ENCODE data around the gene PLVAP. TPM values are rescaled to one million over a fixed set of nuclear protein-coding genes. Genes with fewer than 3 reads are reported as not detected.
A peak's percentile ranks its signal among the peaks of the same experiment; 100 is the strongest.

The PLVAP gene
- total and polyA plus RNA-seq, 2 experiments from 2014 or later, result not detected

- H3F3A ChIP-seq (replicated peaks; ENCODE audit: low read depth), result peaks cover 19% of the 10 kb centered on the region; the same call in 1 of the 2 replicates
- Mint-ChIP-seq H3K36me3 (ENCODE audit: low read depth) (peaks cover 32% of the 10 kb centered on the region), H3K4me1 (peaks cover 29% of the 10 kb centered on the region; the same call in 2 of the 3 replicates), H3K27me3 (ENCODE audit: insufficient read depth, low read depth, poor library complexity) (peaks cover 22% of the 10 kb centered on the region), H3K27ac (peak overlapping the region; percentile 82; the same call in 1 of the 2 replicates), H3K4me3 (peak overlapping the region; percentile 46), H3K9me3 (no peaks in the 10 kb centered on the region)
- peaks cover 6% of the 10 kb centered on the region; the same call in 1 of the 2 replicates for H3K36me3 ChIP-seq (ENCODE audit: insufficient read depth)
- no peaks in the 10 kb centered on the region for H3K27me3 ChIP-seq (ENCODE audit: insufficient read depth)
- H4K20me1 ChIP-seq (replicated peaks; ENCODE audit: insufficient read depth), result no peaks in the 10 kb centered on the region
- H3K79me2 ChIP-seq (replicated peaks; ENCODE audit: insufficient read depth), result no peaks in the 10 kb centered on the region
- ATAC-seq, result peak; percentile 53
- H3K4me3 ChIP-seq, result peak overlapping the region; percentile 46
- H3K9me2 ChIP-seq (ENCODE audit: insufficient read depth), result no peaks in the 10 kb centered on the region
- peak; percentile 93 for DNase-seq (ENCODE audit: low spot score)
- TF ChIP-seq EZH2 (IDR thresholded peaks at IDR 0.05; ENCODE audit: low read depth, unreplicated experiment), result no peak
- TF ChIP-seq CTCF (conservative IDR thresholded peaks at IDR 0.05; ENCODE audit: low read depth in 2 of 2), result peak; percentile 40
- peak overlapping the region; percentile 72 for H3K4me2 ChIP-seq
- H3K4me1 ChIP-seq (ENCODE audit: insufficient read depth), result peaks cover 26% of the 10 kb centered on the region; the same call in 1 of the 2 replicates
- peak overlapping the region; percentile 74; the same call in 1 of the 2 replicates for H3K27ac ChIP-seq (ENCODE audit: low read depth)
- H2AFZ ChIP-seq, result no peak overlapping the region
Measured at GRCh38 chr19:17340302-17340870, 36.8 kb downstream of the PLVAP start.

- Mint-ChIP-seq H3K36me3 (ENCODE audit: low read depth) (peaks cover 32% of the 10 kb centered on the region), H3K4me3 (peak overlapping the region; percentile 95; the same call in 2 of the 3 replicates), H3K27me3 (ENCODE audit: insufficient read depth, low read depth, poor library complexity) (peaks cover 24% of the 10 kb centered on the region), H3K9me3 (peaks cover 3% of the 10 kb centered on the region; the same call in 1 of the 3 replicates), H3K27ac (no peak overlapping the region), H3K4me1 (peaks cover 32% of the 10 kb centered on the region)
- peak overlapping the region; percentile 81; the same call in 1 of the 2 replicates for H3K4me3 ChIP-seq
- H3K27me3 ChIP-seq (ENCODE audit: insufficient read depth), result no peaks in the 10 kb centered on the region
- peak overlapping the region; percentile 48; the same call in 1 of the 2 replicates for H3K4me2 ChIP-seq
- no peaks in the 10 kb centered on the region for H4K20me1 ChIP-seq (replicated peaks; ENCODE audit: insufficient read depth)
- peaks cover 26% of the 10 kb centered on the region; the same call in 1 of the 2 replicates for H3K4me1 ChIP-seq (ENCODE audit: insufficient read depth)
- H3K36me3 ChIP-seq (ENCODE audit: insufficient read depth), result peaks cover 6% of the 10 kb centered on the region; the same call in 1 of the 2 replicates
- no peaks in the 10 kb centered on the region for H3K9me2 ChIP-seq (ENCODE audit: insufficient read depth)
- H2AFZ ChIP-seq, result no peak overlapping the region
- H3F3A ChIP-seq (replicated peaks; ENCODE audit: low read depth), result peaks cover 20% of the 10 kb centered on the region; the same call in 1 of the 2 replicates
- no peaks in the 10 kb centered on the region for H3K79me2 ChIP-seq (replicated peaks; ENCODE audit: insufficient read depth)
- peak; percentile 1 for ATAC-seq
- peak; percentile 74 for DNase-seq (ENCODE audit: low spot score)
- H3K27ac ChIP-seq (ENCODE audit: low read depth), result peak overlapping the region; percentile 59
- no peak for TF ChIP-seq ZNF331 (CRISPR knock-in tag; IDR thresholded peaks at IDR 0.05; ENCODE audit: low read depth)
- TF ChIP-seq ZNF462 (CRISPR knock-in tag; IDR thresholded peaks at IDR 0.05), result no peak
- TF ChIP-seq JUNB (IDR thresholded peaks at IDR 0.05; ENCODE audit: unreplicated experiment), result no peak
- TF ChIP-seq EZH2 (IDR thresholded peaks at IDR 0.05; ENCODE audit: low read depth, unreplicated experiment), result no peak
- TF ChIP-seq NANOG (IDR thresholded peaks at IDR 0.05; ENCODE audit: borderline replicate concordance), result no peak
- no peak for TF ChIP-seq ZNF114 (CRISPR knock-in tag; IDR thresholded peaks at IDR 0.05)
- no peak for TF ChIP-seq STAT1 (IDR thresholded peaks at IDR 0.05; ENCODE audit: unreplicated experiment)
- TF ChIP-seq EZH2phosphoT487 (IDR thresholded peaks at IDR 0.05; ENCODE audit: unreplicated experiment), result no peak
- no peak for TF ChIP-seq POLR2AphosphoS5 (IDR thresholded peaks at IDR 0.05; ENCODE audit: low read depth)
- TF ChIP-seq ETS1 (IDR thresholded peaks at IDR 0.05), result no peak
Measured at GRCh38 chr19:17339088-17339741, 37.9 kb downstream of the PLVAP start.
